ENCODE measurements around the gene CENPM.
"Not testable (repeated sequence)": the region's sequence is repeated elsewhere in the genome, so short reads cannot be mapped to it uniquely, and the experiment has no call there.

Gene CENPM

GRCh38 chr22:41968601-41969000, 21.6 kb upstream of the CENPM start:
- intact Hi-C loops (cut with DNase I) = no loop called here
- DNase-seq = peak in 2 of 10 donors; percentile 58 to 82

GRCh38 chr22:41966607-41967240, 19.8 kb upstream of the CENPM start:
- peak in 7 of 10 donors; percentile 37 to 93 (median 50) for DNase-seq
- intact Hi-C loops (cut with DNase I) = loop anchor here (1.0 kb wide), 1 partner anchor 471 kb away; no protein-coding TSS in a partner anchor

DNA sequence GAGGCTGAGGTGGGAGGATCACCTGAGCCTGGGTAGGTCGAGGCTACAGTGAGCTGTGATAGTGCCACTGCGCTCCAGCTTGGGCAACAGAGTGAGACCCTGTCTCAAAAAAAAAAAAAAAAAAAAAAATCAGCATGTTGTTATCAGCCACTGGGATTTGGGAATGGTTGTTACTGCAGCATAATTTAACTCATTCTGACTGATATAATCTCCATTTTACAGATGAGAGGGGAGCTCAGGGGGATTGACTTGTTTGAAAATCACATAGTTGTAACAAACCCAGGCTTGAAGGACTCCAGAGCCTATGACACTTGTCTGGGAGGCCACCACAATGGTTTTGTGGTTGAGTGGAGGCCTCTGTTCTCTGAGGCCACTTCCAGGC, 19.3 kb upstream of the CENPM start:
- no peak for DNase-seq
- intact Hi-C loops (cut with DNase I) = loop anchor here (1.0 kb wide), 1 partner anchor 471 kb away; no protein-coding TSS in a partner anchor

- intact Hi-C loops (cut with DNase I) = no loop called here
- DNase-seq = no peak
Measured at GRCh38 chr22:41964112-41964491, 17.1 kb upstream of the CENPM start.

DNA sequence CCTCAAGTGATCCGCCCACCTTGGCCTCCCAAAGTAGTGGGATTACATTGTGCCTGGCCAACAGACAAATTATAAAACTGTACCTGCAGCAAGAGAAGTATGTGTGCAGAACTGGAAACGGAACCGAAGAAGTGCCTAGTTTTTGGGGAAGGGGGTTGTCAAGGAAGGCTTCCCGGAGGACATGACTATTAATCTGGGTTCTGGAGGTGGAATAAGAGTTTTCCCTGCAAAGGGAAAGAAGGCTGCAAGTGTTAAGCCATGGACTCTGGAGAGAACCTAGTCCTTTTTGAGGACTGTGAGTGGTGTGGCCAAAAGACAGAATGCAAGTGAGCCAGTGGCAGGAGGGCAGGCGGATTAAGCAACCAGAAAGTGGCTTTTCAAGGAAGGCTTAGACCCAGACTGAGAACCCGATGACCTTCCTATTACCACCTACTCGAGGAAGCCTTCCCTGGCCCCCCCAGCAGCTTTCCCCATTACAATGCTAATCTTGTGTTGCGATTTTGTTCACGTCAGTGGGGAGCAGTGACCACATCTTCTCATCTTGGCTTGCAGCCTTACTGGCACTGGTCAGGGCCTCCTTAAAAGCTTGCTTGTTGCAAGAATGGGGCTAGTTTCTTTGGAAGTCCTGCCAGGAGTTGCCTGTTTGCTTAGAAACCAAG, 16.6 kb upstream of the CENPM start:
- DNase-seq = peak in 5 of 10 donors; percentile 27 to 89 (median 44)
- intact Hi-C loops (cut with DNase I) = no loop called here

GRCh38 chr22:41957941-41958556, 11.1 kb upstream of the CENPM start:
- DNase-seq = no peak
- intact Hi-C loops (cut with DNase I) = no loop called here

DNA sequence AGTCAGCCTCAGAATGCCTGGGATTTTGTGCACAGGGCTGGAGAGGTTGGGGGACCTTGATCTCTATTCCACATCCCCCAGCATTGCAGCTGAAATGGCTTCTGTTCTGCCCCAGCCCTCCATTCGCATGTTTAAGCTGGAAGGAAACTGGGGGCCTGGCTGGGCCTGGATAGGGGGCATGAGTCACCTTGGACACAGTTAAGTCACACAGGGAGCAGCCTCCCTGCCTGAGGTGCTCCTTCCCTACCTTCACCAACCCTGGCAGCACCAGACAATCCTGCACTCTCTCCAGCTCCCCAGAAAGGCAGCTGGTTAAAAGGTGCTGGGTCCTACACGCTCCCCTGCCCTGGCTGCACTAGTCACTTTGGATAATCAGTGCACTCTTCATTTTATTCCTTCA, 5.8 kb upstream of the CENPM start:
- intact Hi-C loops (cut with DNase I) = no loop called here
- DNase-seq = no peak

DNA sequence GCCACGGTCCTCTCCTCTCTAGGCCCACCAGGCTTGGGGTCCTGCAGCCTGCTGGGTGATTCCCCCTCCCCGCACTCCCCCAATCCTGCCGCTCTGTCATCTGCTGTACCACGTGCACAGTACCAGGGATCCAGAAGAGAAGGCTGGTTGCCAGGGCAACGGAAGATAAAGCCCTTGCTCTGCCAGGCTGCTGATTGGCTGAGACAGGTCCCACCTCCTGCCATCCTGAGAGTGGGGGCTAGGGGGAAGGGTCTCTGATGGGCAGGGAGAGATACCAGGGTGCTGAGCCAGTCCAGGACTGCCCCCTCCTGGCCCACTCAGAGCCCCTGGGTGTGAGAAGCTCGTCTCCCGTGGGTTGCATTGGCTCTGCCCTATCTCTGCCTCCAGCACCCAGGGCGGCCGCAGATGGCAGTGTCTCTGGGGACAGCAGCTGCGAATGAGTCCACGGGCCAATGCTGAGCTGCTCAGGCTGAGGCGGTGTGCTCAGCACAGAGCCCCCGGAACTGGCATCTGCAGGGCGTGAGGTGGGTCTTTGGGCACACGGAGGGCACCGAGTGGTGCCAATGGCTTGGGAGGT, 5.0 kb upstream of the CENPM start, which contains the start of gene SMIM45:
Gene SMIM45 (plus strand): TSS at position 253 of the 577 bp plus-strand sequence.
- intact Hi-C loops (cut with DNase I) = no loop called here
- DNase-seq = peak; percentile 76 to 98 (median 92)

DNA sequence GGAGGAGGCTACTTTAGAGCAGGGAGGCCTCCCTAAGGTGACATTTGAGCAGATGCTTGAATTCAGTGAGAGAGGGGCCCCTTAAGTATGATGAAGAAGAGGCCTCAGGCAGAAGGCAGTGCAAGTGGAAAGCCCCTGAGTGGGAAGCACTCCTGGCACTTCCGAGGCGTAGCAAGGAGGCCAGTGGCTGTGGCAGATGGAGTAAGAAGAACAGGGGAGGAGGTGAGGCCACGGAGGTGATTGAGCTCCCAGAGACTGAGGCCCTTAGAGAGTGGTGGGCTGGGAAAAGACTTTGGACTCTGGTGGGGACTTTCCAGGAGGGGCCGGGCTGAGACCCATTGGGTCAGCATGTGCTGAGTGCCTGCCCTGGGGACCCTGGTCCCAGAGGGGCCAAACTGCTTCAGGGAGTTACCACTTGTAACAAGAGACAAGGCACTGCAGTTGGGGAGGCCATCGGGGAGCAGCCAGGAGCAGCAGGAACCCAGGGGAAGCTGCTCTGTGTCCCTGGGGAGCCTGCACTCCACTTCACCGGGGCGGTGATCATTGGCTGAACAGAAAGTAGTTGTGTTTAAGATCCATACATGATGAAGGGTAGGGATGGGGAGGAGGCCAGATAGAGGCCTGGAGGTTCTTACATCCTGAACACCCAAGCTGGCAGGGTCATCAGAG, 2.5 kb upstream of the CENPM start:
- intact Hi-C loops (cut with DNase I) = no loop called here
- DNase-seq = no peak

DNA sequence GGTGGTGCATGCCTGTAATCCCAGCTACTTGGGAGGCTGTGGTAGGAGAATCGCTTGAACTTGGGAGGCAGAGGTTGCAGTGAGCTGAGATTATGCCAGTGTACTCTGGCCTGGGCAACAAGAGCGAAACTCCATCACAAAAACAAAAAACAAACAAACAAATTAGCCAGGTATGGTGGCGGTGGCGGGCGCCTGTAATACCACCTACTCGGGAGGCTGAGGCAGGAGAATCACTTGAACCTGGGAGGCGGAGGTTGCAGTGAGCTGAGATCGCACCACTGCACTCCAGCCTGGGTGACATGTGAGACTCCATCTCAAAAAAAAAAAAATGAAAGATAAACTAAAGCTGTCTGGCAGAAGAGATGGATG, 2.0 kb upstream of the CENPM start:
- intact Hi-C loops (cut with DNase I); DNase-seq: not testable (repeated sequence)

DNA sequence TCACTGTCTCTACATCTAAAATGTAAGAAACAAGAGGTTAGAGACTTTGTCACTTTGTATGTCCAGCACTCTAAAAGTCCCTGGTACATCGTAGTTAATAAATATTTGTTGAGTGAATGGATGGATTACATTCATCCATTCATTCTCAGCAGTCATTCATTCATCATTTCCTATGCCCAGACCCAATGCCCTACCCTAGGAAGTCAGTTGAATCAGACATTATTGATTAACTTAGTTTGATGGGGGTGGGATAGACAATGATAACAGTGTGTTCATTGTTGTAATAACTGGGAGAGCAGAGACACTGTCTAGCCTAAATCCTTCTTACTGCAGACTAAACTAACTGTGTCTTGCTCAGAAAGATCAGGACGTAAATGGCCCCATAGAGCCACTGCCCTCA, 1.2 kb upstream of the CENPM start:
- no peak for DNase-seq
- intact Hi-C loops (cut with DNase I) = no loop called here

GRCh38 chr22:41947424-41948080, 600 bp upstream of the CENPM start:
- intact Hi-C loops (cut with DNase I) = no loop called here
- no peak for DNase-seq

- DNase-seq = no peak
Measured at GRCh38 chr22:41943661-41944209, 3.2 kb downstream of the CENPM start.

DNA sequence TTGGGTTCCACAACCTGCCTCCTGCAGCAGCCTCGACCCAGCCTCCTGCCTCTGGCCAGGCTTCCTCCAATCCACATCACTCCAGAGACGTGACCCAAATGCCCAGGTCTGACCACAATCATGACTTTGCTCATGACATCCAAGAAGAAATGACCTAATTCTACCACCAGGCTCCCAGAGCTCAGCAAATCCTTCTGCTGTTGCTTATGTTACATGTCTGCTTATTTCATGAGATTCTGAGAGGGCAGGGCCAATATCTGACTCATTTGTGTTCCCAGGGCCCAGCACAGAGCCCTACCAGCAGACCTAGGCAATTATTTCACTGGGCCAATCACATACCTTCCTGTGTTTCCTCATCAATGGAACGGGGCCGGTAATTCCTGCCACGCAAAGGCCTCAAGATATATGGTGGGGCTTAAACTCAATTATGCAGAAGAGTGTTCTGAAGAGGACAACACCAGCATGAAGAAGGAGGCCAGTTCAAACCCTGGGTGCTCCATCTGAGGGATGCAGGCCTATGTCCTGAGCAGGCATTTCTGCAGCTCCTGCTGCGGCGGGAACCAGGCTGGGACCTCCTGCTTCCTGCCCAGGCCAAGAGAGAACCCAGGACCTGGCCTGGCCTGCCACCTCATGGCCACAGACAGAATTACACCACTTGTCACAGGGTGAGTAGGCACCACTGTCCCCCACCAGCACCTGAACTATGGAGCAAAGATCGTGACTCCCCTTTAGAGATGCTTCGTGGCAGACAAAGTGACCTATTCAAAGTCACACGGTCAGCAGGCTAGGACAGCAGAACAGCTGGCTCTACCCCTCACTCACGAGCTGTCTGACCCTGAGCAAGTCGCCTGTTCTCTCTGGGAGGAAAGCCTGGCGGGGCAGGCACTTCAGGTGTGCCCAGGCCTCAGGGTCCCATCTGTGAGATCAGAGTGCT, 5.9 kb downstream of the CENPM start:
- intact Hi-C loops (cut with DNase I) = loop anchor here (1.0 to 2.0 kb wide), 3 partner anchors 119 to 244 kb away; no protein-coding TSS in a partner anchor
- peak; percentile 79 to 98 (median 90) for DNase-seq

More at GRCh38 chr22:41943661-41944209, 3.2 kb downstream of the CENPM start:
- intact Hi-C loops (cut with DNase I) = no loop called here

DNA sequence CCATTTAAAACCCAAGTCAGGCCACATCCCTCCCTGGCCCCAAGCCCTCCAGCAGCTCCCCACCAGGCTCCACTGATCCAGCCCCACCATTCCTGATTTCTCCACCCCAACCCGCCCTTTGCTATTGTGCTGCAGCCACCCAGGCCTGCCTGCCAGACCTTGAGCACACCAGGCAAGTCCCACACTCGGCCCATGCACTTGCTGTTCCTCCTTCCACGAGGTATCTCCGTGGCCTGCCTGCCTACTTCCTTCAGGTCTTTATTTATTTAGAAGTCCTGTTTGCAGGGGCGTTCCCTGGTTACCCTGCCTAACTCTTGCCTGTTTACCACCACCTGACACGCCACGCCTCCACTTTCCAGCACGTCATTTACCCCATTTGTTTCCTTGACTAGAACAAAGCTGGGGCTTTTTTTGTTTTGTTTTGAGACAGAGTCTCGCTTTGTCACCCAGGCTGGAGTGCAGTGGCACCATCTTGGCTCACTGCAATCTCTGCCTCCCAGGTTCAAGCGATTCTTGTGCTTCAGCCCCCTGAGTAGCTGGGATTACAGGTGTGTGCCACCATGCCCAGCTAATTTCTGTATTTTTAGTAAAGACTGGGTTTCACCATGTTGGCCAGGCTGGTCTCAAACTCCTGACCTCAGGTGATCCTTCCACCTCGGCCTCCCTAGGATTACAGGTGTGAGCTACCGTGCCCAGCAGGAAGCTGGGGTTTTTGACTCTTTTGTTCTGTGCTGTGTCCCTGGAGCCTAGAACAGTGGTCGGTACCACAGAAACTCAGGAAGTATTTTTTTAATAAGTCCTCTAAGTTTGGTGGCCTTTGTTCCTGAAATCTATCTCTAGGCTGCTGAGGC, 6.7 kb downstream of the CENPM start:
- intact Hi-C loops (cut with DNase I) = loop anchor here (2.0 kb wide), 1 partner anchor 243 kb away; no protein-coding TSS in a partner anchor
- DNase-seq = peak in 2 of 10 donors; percentile 47 to 89

DNA sequence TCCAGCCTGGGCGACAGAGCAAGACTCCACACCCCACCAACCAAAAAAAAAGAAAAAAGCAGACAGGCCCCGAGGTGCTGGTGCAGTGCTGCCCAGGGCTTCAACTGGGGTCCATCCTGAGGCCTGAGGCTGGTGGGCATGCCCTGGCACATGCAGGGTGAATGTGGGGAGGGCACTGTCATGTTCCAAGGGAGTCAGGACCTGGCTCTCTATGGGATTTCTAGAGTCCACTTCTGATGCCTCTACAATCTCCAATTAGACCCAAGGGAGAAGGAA, 10.1 kb downstream of the CENPM start:
- intact Hi-C loops (cut with DNase I) = no loop called here
- DNase-seq = no peak

DNA sequence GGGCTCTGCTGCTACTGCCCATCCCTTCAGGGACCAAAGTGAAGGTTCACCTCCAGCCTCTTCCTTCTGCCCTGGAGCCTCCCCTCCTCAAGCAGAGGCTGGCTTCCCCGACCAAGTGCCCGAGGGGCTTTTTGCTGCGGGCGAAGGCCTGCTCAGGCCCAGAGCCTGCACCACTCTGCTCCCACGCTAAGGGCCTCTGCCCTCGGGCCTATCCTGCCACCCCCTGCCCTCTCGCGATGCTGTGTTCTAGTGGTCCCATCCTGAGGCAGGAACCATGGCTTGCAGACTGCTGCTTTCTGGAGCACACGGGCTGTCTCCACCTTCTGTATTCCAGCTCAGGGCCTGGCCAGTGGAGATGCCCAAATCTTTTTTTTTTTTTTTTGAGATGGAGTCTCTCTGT, 11.4 kb downstream of the CENPM start:
- intact Hi-C loops (cut with DNase I) = no loop called here
- no peak for DNase-seq

DNA sequence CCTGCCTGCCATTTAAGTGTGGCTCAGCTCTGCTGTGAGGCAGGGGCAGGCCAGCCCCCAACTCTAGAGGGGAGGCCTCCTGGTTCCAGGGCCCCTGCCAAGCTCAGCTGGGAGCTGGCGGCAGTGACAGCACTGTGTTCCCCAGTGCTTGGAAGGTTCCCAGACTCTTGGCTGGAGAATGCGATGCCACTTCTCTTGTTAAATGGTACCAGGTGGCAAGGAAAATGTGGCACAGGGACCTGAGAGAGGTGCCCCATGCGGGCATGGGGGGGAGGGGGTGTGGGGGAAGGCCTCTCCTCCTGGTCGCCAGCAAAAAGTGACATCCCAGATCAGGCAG, 12.0 kb downstream of the CENPM start:
- peak in 1 of 10 donors; percentile 80 for DNase-seq
- intact Hi-C loops (cut with DNase I) = no loop called here

All from posterior cingulate gyrus (tissue), 11 donors.